ENCODE measurements around the gene E2F8.

Gene E2F8

DNA sequence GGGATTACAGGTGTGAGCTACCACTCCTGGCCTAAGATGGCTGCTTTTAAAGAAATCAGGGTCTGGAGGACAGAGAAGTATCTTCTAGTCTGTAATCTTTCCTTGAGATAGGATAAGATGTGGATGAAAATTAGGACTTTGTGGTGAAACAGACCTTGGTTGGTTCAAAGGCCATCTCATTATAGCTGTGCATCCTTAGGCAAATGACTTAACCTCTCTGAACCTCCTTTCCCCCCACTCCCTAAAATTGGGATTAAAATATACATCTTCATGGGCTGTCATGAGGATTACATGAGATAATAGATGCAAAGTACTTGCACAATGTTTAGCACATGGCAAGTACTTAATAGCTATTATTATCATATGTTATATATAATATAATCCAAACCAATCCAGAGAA, 10.8 kb upstream of the E2F8 start:
- no peak for DNase-seq

- no peak for DNase-seq
Observed at GRCh38 chr11:19246816-19247215, 6.1 kb upstream of the E2F8 start.

DNA sequence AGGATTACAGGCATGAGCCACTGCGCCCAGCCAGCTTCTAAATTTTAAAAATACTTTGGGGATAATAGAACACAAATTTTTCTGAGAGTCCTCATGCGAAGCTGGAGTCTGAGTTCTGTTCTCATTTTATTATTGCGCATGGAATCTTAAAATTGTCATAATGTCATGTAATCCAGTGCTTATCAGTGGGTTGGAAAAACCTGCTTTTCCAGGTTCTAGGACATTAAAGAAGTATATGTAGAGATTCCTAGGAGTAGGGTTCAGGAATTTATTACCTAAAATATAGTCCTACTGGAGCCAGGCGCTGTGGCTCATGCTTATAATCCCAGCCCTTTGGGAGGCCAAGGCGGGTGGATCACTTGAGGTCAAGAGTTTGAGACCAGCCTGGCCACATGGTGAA, 4.6 kb upstream of the E2F8 start:
- DNase-seq: no peak

DNA sequence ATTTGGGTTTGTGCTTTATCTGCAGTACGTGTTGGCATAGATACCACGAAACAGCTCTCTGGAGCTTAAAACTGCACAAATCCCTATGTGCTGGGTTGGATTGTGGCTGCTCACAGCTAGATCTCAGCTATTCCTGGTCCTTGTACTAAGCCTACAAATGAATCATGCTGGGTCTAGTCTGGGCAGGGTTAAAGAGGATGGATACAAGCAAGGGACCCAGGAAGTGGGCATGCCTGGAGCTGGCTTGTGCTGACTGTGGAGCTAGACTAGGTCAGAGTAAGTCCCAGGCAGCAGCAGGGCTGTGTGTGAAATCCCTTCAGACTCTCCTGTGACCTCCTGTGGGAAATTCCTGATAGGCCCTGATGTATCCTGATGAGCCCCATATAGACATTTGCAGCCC, 3.9 kb upstream of the E2F8 start:
- DNase-seq: peak; percentile 34

- peak; percentile 61 for DNase-seq
Observed at GRCh38 chr11:19244084-19244483, 3.3 kb upstream of the E2F8 start.

GRCh38 chr11:19243613-19244012, 2.9 kb upstream of the E2F8 start:
- peak; percentile 33 for DNase-seq

DNA sequence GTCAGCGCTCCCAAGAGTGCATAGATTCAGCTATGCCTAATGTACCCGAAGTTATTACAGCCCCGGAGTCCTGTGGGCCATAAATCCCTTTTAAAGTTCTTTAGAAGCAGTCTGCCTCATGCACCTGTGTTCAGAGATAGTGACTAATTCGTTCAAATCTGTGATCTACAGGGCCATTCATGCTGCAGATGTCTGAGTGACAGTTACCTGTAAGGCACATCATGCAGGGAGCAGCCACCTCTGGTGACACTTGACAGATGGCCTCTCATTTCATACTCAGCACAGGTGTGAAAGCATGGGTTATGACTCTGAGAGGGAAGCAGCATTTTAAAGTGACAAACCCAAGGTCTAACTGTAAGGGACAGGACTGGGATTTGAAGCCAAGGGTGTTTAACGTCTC, 2.4 kb upstream of the E2F8 start:
- DNase-seq: peak; percentile 30

- DNase-seq: peak; percentile 57
Observed at GRCh38 chr11:19242179-19242932, 1.6 kb upstream of the E2F8 start.

- DNase-seq: peak; percentile 82
Observed at GRCh38 chr11:19241260-19242178, 774 bp upstream of the E2F8 start.

- DNase-seq: peak; percentile 45
Observed at GRCh38 chr11:19239039-19239438, 1.7 kb downstream of the E2F8 start.

DNA sequence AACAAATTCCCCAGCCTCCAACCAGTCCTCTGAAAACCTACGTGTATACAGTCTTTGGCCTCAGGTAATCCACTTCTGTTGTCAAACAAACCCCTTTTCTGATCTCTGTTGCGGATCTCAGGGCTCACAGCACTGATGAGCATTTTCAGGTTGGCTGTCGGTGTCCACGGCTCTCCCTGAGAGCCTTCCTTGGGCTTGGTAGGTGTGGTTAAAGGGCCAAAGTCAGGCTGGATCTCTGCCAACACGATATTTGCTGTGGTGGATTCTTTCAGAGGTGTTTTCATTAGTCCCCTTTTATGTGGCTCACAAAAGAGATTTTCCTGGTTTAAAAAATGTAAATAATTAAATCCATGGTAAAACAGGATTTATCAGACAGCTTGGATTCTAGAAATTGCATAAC, 2.9 kb downstream of the E2F8 start:
- peak; percentile 33 for DNase-seq

- no peak for DNase-seq
Observed at GRCh38 chr11:19237381-19237780, 3.4 kb downstream of the E2F8 start.

DNA sequence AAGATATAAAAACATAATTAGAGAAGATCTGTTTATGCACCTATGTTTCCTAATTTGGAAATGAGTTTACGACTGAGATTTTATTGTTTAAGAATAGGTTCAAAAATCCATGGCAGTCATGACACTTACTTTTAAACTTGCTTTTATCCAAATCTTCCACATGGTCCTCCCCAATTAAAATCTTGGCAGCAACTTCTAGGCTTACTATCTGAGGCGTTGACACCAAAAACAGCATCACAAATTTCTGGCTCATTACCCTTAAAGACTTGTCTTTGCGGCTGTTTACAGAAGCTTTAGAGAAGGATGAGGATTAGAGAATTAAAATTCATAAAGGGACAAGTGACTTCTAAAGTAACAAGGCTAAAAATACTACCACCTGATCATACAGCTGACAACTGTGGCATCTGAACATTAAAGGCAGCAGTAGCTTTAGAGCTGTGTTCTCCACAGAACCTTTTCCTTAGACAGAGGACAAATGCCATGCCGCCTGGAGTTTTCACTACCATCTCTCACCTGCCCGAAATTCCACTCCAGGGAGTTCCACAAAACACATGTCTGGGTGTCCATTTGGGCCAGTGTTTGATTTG, 6.4 kb downstream of the E2F8 start:
- DNase-seq: no peak

GRCh38 chr11:19232910-19233503, 7.7 kb downstream of the E2F8 start:
- DNase-seq: no peak

DNA sequence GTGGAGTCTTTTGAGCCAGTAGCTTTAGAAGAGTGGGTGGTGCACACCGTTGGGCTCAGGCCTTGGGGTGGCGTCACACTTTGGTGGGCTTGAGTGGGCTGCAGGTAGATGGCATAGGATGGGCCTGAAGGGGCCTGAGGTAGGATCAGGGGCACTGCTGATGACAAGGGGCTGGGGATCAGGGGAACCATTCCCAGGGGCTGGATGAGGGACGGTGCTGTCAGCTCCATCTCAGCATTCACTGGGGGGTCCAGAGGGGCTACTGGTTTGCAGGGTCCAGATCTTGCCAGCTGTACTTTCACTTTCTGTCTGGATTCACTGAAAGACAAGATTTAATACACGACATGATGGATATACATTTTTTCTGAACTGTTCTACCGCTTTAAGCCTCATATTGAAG, 11.1 kb downstream of the E2F8 start:
- DNase-seq: no peak

DNA sequence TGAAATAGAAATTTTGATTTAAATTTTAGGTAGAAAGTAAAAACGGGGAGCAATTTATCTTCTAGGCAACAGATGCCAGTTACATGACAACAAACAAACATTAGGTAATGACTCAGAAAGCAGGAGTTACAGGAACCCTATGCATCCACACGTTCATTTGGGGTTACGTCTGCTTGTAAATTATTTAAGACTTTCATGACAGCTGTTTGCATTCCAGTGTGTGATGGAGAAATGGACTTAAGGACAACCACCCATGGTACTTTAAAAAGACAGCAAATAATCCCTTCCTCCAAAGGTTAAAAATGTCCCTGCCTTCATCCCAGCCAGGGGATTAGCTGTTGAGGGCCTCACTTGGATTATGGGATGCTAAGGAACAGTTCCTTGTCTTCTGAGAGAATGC, 11.8 kb downstream of the E2F8 start:
- no peak for DNase-seq

GRCh38 chr11:19226378-19227195, 14.2 kb downstream of the E2F8 start:
- no peak for DNase-seq

- no peak for DNase-seq
Observed at GRCh38 chr11:19225581-19225980, 15.2 kb downstream of the E2F8 start.

GRCh38 chr11:19225123-19225522, 15.6 kb downstream of the E2F8 start:
- DNase-seq: no peak

DNA sequence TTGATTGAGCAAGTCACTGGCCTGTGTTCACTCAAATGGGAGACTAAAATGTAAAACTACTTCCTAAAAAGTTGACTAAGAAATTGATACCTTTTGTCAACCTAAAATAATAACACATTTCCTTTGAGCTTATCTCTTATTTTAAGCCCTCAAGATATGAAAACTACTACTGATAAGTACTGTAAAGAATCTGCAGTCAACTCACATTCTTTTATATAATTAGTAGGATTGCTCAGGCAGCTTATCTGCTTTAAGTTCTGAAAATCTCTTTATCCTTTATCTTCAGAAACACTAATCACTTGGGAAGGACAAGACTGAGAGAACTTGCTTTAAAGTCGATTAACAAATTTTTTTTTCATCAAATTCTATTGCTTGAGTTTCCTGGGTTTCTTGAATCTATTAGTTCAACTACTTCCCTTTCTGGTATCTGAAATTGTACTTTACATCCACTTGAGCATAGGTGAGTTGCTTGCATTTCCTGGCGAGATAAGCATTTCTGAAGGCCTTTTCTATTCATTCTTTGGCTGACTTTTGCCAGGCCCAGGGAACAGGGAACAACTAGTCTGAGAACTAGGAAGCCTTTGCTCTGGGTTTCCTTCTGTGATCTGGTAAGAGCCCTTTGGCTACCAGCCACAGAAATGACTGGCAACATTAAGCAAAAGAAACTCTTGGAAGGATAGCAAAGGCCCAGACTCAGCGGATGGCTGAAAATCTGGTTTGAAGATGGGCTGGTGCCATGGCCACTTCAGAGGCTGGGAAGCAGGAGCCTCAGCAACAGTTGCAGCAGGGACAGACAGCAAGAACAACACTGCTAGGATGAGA, 19.6 kb downstream of the E2F8 start:
- no peak for DNase-seq

DNA sequence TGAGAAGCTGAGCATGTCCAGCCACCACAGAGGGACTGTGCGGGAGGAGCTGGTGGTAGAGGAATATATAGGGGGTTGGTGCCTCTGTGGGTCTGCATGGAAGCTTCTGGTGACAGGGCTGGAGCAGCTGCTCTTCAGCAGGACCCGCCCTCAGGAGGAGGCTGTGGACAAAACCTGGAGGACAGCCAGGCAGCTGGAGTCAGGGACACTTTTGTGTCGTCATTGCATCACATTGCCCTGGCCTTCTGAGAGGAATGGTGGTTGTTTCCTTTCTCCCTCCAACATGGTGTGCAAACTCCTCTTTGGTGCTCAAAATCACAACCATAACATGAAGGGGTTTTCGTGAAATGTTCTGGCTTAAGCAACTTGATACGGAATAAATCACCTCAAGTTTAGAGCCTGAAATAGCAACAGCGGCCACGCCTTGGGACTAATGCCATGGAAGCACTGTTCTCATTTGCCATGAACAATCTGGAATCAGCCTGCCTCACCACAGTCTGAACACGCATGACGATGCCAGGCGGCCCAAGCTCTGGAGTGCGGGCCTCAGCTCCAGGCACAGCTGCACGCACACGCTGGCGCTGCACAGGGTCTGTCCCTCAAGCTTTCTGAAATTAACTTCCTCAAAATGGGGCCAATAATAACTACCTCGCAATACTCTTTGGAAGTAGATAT, 21.8 kb downstream of the E2F8 start:
- no peak for DNase-seq

Data from hematopoietic multipotent progenitor cell treated with erythropoietin and hydrocortisone succinate and interleukin-3 and kit ligand, for 6 days (in vitro differentiated cells).